Tibial nerve (tissue), 3 donors: Measurements from ENCODE around the gene MAPKAP1.

Experiments used
- CTCF ChIP-seq, 5 experiments: fragments of 200-600 bp in 3 of 5; fragments of 450-650 bp in 2 of 5; sonication (generic) in 3 of 5; IDR thresholded peaks; one replicate each; pipeline ENCODE4 v1.5.1; 2016 to 2019; ENCODE audit warnings: antibody characterized with exemption in 5 of 5, mild to moderate bottlenecking in 3 of 5, moderate library complexity in 2 of 5
- POLR2A ChIP-seq, 2 donors: fragments of 450-650 bp; IDR thresholded peaks; one replicate each; pipeline ENCODE4 v1.6.1; 2017; ENCODE audit warnings: antibody characterized with exemption in 2 of 2, mild to moderate bottlenecking in 2 of 2, moderate library complexity in 2 of 2

GRCh38 chr9:125507226-125507625 lies 199.8 kb downstream of the MAPKAP1 start:
- no peak for TF ChIP-seq CTCF (IDR thresholded peaks at IDR 0.05)
- TF ChIP-seq POLR2A (IDR thresholded peaks at IDR 0.05): no peak
